ENCODE measurements around the gene CUBN.

- no peak for TF ChIP-seq CTCF (conservative IDR thresholded peaks at IDR 0.05)
- no peak for TF ChIP-seq ZFX (IDR thresholded peaks at IDR 0.05)
Measured at GRCh38 chr10:16804123-16804522, 325.5 kb downstream of the CUBN start.
